ENCODE measurements around the gene ALDH3A2.
"Not testable (repeated sequence)": the region's sequence is repeated elsewhere in the genome, so short reads cannot be mapped to it uniquely, and the experiment has no call there.

The ALDH3A2 gene

DNA sequence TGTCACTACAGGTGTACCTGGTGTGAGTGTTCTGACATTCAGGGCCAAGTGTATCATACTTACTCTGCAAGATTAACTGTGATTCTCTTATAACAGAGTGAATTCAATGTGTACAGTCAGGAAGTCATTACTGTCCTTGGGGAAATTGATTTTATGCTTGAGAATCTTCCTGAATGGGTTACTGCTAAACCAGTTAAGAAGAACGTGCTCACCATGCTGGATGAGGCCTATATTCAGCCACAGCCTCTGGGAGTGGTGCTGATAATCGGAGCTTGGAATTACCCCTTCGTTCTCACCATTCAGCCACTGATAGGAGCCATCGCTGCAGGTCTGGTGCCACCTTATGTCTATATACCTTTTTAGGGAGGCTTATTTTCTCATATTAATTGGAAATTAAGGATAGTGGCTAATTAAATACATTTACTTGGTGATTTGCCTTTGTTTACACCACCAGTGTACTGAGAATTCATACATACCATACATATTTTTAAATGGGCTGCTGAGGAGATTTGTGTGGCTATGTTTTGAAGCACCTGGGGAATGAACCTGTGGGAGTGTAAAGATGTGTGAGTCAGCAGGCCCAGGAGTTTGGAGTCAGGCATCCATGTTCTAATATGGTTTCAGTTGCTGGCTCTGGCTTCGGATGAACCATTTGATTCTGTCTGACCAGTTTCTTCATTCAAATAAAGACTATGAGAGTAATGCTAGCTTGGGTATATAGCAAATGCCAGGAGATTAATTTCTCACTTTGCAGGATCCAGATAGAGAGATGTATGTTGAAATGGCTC is 3.1 kb downstream of the ALDH3A2 start:
- no peak for DNase-seq

DNA sequence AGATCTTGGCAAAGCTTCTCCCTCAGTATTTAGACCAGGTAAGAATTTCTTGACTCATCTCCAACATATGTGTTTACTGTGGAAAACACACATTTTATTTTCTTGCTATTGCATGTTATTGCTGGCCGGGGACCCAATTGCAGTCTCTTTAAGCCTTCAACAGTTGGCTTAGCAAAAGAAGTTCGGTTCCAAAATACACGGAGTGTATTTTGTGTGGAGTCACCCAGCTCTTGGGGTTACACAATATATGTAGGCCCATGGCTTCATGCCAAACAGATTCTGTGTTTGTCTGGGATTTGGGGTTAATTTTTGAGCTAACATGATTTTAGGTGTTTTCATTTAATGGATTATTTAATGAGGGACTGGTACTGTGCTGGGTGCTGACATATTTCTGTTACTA is 4.0 kb downstream of the ALDH3A2 start:
- DNase-seq, result no peak

GRCh38 chr17:19654342-19654886 is 5.9 kb downstream of the ALDH3A2 start:
- DNase-seq, result no peak

- no peak for DNase-seq
Observed at GRCh38 chr17:19654896-19655295, 6.3 kb downstream of the ALDH3A2 start.

- DNase-seq, result no peak
Observed at GRCh38 chr17:19656336-19656735, 7.8 kb downstream of the ALDH3A2 start.

- no peak for DNase-seq
Observed at GRCh38 chr17:19656851-19657581, 8.5 kb downstream of the ALDH3A2 start.

DNA sequence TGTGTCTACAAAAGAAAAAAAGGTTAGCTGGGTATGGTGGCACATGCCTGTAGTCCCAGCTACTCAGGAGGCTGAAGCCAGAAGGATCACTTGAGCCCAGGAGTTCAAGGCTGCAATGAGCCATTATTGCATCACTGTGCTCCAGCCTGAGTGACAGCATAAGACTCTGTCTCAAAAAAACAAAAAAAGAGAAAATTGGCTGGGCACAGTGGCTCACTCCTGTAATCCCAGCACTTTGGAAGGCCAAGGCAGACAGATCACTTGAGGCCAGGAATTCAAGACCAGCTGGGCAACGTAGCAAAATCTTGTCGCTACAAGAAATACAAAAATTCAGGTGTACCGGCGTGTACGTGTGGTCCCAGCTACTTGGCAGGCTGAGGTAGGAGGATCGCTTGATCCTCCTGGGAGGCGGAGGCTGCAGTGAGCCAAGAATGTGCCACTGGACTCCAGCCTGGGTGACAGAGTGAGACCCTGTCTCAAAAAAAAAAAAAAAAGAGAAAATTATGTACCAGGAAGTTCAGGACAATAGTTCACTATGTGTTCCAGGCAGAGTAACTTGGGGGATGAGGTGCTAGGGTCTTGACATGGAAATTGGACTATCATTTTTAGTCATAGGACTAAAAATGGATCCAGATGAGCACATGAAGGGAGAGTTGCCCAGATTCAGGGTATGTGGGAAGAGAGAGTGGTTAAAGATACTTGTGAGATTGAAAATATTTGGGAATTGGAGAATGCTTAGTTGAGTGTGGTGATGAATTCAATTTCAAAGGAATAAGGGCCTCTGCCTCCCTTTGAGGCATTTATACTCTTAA is 11.0 kb downstream of the ALDH3A2 start:
- DNase-seq, result no peak

DNA sequence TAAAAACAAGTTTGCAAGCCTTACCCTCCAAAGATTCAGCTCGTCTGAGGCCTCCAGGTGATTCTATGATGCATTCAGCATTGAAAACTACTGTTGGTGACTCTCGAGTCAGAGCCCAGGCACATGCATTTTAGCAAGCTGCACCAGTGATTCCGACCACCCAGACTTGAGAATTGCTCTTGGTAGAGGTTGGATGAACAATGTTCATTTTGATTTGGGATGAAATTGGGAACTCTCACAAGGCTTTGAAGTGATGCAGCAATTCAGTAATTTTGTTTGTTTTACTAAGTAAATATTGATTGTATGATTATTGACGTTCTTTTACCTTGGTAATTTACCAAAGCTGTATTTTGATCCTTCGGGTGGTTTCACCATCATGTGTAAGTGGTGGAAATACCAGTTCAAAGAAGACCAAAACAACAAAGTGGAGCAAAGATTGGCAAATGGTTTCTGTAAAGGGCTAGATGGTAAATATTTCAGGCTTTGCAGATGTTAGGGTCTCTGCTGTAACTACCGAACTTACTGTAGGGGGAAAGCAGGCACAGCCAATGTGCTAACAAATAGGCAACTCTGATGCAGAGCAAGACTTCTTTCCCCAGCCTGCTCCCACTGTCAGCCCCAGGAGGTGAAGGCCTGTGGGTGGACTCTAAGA is 11.8 kb downstream of the ALDH3A2 start:
- DNase-seq, result no peak

- DNase-seq, result no peak
Observed at GRCh38 chr17:19661121-19661520, 12.6 kb downstream of the ALDH3A2 start.

DNA sequence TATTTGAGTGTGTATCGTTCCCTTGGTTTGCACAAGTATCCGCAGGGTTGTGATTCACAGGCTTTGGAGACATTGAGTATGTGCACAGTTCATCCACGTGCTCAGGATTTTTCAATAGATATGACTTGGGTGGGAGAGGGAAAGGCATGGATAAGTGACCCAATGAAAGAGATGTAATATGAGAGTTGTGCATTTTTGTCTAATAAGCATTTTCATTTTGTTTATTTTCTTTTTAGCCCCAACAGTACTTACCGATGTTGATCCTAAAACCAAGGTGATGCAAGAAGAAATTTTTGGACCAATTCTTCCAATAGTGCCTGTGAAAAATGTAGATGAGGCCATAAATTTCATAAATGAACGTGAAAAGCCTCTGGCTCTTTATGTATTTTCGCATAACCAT is 14.5 kb downstream of the ALDH3A2 start:
- no peak for DNase-seq

DNA sequence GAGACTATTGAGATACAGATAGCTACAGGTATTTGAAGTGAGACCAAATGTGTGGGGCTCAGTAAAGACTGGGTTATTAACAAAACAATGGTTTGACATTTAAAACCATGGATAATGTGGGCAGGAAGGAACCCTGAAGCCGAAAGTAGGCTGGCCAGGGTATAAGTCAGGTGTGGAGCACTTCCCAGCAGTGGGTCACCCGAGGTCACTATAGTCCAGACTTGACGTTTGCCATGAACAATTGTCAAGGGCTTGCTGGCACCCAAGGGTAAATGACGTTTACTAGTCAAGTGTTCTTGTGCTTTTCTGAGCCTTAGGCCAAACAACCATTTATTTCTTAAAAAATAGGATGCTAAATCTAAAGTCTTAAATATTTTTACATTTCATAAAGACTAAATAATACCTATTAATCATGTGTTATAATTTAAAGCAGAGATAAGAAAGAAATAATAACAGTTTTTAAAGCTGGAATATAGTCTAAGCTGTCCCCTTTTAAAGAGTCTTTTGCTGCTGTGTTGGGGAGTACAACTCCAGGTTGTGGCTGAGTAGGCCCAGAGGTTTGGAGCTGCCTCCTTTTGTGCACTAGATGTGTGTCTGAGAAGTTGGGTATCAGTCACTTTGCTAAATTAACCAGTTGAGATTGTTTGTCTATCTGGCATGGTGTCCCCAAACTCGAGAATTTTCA is 15.7 kb downstream of the ALDH3A2 start:
- no peak for DNase-seq

DNA sequence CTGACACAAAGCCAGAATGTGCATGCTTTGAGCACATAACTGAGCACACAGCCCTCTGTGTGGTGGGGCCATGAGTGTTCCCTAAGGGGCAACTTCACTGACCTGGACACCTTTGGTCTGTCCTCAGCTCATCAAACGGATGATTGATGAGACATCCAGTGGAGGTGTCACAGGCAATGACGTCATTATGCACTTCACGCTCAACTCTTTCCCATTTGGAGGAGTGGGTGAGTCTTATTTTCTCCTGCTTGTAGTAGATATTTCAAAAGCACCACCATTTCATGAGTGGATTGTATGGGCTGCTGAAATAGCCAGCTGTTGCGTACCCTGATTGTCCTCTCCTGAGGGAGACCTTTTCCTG is 16.2 kb downstream of the ALDH3A2 start:
- DNase-seq, result no peak

DNA sequence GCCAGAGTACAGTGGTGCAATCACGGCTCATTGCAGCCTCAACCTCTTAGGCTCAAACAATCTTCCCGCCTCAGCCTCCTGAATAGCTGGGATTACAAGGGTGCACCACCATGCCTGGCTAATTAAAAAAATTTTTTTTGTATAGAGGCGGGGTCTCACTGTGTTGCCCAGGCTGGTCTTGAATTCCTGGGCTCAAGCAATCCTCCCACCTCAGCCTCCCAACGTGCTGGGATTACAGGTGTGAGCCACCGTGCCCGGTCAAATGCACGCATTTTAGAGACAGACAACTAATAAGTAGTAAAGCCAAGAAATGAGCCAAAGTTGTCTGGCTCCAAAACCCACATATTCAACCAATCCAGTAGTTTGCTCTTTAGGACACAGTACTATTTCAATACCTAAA is 21.1 kb downstream of the ALDH3A2 start:
- not testable (repeated sequence) for DNase-seq

DNA sequence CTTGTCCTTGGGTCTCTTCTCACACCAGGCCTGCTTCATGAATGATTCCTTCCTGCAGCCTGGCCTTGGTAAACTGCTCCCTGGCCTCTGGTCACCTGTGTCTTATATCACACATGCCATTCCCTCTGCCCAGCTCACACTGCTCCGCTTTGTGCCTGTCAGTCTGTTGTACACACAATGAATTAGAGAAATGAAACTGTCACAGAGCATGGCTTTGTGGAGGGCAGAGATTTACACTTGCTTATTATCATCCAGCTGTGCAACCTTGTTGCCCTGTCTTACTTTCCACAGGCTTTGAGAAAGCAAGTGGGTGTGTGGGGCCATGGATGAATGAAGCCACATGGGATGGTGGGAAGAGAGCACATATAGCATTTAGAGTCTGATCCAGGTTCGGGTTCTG is 22.4 kb downstream of the ALDH3A2 start:
- no peak for DNase-seq

GRCh38 chr17:19671433-19671832 is 22.9 kb downstream of the ALDH3A2 start:
- DNase-seq, result no peak

DNA sequence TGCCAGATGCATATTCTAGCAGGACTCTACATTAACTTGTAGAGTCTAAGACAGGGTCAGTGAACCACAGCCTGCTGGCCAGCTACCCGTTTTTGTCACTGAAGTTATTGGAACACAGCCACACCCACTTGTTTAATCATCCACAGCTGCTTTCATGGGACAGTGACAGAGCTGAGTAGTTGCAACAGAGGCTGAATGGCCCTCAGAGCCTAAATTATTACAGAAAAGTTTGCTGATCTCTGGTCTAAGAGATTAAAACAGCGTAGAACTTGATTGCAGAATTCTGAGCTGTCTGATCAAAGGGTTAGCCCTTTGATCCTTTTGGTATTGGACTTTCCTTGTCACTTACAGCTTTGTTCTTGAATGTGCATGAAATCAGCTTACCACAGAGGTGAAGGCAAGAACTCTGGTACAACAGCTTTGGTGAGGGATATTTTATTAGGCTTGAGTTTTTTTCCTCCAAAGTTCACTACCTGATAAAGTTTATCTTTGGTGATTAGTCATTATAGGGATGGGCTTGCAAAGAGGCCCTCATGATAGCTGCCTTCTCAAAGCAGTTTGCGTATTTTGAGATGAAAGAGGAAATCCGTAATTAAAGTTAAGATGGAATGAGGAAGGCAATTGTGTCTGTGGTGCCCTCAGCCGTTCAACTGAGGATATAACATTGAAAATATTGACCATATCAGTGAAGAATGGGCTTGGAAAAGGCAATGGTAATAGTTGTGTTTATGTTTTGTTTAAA is 23.6 kb downstream of the ALDH3A2 start:
- DNase-seq, result no peak

- no peak for DNase-seq
Observed at GRCh38 chr17:19673623-19674022, 25.1 kb downstream of the ALDH3A2 start.

GRCh38 chr17:19676896-19677295 is 28.3 kb downstream of the ALDH3A2 start:
- DNase-seq, result no peak

GRCh38 chr17:19677736-19678379 is 29.3 kb downstream of the ALDH3A2 start:
- DNase-seq, result no peak

DNA sequence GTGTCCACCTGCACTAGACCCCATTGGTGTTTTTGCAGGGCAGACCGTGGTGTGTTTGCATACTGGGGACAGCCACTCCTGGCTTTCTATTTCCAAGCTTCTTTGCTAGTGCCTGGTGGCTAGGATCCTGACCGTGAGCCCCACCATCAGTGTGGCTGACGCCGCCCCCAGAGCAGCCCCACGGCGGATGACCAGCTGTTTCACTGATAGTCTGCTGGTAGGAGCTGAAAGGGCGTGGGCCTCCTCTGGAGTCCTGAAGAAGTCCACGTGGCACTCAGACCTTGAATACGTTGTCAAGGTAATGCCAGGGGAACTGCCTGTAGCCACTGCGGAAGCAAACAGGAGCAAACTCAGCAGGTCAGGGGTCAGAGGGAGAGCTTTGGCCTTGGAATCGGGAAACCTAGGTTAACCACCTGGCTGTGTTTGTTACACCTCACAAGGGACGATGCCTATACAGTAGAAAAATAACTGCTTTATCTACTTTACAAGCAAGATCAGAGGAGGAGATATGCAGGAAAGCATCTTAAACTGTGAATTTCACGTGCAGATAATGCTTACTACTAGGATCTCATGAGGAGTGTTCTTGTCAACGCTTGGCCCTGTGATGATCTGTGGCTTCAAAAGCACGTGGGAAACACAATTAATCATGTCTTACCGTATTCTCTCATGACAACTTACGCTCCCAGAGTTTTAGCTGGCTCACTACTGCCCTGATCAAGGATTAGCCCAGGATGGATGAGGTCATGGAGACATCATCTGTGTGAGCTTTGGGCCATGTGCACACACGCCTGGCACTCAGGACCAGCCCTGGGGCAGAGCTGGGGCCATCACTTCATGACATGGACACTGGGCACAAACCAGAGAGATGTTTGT is 30.3 kb downstream of the ALDH3A2 start:
- DNase-seq, result no peak
